ENCODE results near the gene TK1. TPM values are rescaled to one million over a fixed set of nuclear protein-coding genes. Genes with fewer than 3 reads are reported as not detected.

TK1 gene
- total RNA-seq, 1 experiment from 2014 or later, result 153 TPM

DNA sequence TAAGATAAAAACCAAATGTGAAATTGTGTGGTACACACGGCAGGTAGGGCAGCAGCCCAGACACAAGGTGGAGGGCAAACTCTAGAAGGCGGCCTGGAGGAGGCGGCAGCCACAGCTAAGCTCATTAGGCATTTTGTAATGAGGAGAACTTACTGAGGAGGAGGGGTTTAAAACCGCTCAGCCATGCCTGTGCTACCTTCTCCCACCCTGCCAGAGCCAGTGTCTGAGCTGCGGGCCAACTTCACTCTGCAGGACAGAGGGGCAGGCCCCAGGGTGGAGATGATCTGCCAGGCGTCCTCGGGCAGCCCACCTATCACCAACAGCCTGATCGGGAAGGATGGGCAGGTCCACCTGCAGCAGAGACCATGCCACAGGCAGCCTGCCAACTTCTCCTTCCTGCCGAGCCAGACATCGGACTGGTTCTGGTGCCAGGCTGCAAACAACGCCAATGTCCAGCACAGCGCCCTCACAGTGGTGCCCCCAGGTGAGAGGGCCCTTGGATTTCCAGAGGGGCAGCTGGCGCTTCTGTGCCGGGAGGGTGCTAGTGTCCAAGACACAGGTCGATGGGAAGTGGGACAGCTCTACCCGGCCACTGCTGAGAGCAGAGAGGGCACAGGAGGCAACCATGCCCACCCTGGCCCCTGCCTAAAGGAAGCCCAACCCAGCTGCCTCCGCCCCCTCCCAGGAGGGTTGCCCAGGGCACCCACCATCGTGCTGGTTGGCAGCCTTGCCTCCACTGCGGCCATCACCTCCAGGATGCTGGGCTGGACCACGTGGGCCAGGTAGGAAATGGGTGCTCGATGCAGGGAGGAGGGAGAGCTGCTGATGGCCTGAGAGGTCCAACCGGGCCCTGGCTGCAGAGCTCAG, 22.7 kb downstream of the TK1 start:
- ChIA-PET POLR2A (interaction anchor here (1.1 kb wide), 1 partner anchor 20 kb away, joined by 3 read pairs; no protein-coding TSS in a partner anchor), CTCF (no interaction called here)
- BruUV-seq (replicated peaks), result no TSS peak
- in situ Hi-C loops (cut with HindIII; ENCODE audit: low pct_unique_long_range_greater_than_20kb, low sequenced_read_pairs), result no loop called here
- TF ChIP-seq, protein P1, sequence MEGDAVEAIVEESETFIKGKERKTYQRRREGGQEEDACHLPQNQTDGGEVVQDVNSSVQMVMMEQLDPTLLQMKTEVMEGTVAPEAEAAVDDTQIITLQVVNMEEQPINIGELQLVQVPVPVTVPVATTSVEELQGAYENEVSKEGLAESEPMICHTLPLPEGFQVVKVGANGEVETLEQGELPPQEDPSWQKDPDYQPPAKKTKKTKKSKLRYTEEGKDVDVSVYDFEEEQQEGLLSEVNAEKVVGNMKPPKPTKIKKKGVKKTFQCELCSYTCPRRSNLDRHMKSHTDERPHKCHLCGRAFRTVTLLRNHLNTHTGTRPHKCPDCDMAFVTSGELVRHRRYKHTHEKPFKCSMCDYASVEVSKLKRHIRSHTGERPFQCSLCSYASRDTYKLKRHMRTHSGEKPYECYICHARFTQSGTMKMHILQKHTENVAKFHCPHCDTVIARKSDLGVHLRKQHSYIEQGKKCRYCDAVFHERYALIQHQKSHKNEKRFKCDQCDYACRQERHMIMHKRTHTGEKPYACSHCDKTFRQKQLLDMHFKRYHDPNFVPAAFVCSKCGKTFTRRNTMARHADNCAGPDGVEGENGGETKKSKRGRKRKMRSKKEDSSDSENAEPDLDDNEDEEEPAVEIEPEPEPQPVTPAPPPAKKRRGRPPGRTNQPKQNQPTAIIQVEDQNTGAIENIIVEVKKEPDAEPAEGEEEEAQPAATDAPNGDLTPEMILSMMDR (IDR thresholded peaks at IDR 0.05), result no peak
- TF ChIP-seq POLR2AphosphoS5 (IDR thresholded peaks at IDR 0.05; ENCODE audit: low read depth, low read length) (no peak), SIN3A (IDR thresholded peaks at IDR 0.05; ENCODE audit: borderline replicate concordance, insufficient read depth, low read depth, low read length) (no peak), TCF7L2 (IDR thresholded peaks at IDR 0.05; ENCODE audit: low read depth, low read length) (no peak)
- TF ChIP-seq, protein P2, sequence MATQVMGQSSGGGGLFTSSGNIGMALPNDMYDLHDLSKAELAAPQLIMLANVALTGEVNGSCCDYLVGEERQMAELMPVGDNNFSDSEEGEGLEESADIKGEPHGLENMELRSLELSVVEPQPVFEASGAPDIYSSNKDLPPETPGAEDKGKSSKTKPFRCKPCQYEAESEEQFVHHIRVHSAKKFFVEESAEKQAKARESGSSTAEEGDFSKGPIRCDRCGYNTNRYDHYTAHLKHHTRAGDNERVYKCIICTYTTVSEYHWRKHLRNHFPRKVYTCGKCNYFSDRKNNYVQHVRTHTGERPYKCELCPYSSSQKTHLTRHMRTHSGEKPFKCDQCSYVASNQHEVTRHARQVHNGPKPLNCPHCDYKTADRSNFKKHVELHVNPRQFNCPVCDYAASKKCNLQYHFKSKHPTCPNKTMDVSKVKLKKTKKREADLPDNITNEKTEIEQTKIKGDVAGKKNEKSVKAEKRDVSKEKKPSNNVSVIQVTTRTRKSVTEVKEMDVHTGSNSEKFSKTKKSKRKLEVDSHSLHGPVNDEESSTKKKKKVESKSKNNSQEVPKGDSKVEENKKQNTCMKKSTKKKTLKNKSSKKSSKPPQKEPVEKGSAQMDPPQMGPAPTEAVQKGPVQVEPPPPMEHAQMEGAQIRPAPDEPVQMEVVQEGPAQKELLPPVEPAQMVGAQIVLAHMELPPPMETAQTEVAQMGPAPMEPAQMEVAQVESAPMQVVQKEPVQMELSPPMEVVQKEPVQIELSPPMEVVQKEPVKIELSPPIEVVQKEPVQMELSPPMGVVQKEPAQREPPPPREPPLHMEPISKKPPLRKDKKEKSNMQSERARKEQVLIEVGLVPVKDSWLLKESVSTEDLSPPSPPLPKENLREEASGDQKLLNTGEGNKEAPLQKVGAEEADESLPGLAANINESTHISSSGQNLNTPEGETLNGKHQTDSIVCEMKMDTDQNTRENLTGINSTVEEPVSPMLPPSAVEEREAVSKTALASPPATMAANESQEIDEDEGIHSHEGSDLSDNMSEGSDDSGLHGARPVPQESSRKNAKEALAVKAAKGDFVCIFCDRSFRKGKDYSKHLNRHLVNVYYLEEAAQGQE (IDR thresholded peaks at IDR 0.05; ENCODE audit: insufficient read depth in 1 of 2, low read depth in 2 of 2, low read length in 1 of 2), result no peak
- no peaks in the 10 kb centered on the region for H3K27me3 ChIP-seq (ENCODE audit: control insufficient read depth, insufficient read depth, low read length)
- no peaks in the 10 kb centered on the region for H3K9me3 ChIP-seq (ENCODE audit: control insufficient read depth, insufficient read depth, low read depth, low read length)
- ATAC-seq (no peak), DNase-seq (ENCODE audit: low read depth, low spot score) (no peak)
- H3K27ac ChIP-seq (ENCODE audit: low read length), result no peak overlapping the region
- H3K4me1 ChIP-seq (ENCODE audit: control insufficient read depth, insufficient read depth, low read length), result no peaks in the 10 kb centered on the region
- intact Hi-C loops (cut with micrococcal nuclease; ENCODE audit: unreplicated experiment), result no loop called here
- H3K4me3 ChIP-seq (ENCODE audit: low read depth in 2 of 2, low read length in 2 of 2), result no peak overlapping the region
- H3K36me3 ChIP-seq (ENCODE audit: control insufficient read depth, insufficient read depth, low read length), result no peaks in the 10 kb centered on the region

DNA sequence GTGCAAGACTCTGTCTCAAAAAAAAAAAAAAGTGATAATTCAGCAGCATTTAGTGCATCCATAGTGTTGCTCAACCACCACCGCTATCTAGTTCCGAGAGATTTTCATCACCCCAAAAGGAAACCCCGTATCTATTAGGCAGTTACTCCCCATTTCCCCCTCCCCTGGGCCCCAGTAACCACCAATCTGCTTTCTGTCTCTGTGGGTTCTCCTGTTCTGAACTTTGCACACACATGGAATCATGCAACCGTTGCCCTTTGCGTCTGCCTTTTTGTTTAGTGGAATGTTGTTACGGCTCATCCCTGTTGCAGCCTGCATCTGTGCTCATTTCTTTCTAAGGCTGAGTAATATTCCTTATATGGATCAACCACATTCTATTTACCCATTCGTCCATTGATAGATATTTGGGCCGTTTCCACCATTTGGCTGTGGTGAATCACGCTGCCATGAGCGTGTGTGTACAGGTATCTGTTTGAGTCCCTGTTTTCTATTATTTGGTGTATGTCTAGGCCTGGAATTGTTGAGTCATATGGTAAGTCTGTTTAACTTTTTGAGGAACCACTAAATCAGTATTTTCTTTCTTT, 27.2 kb downstream of the TK1 start:
- no peak for DNase-seq (ENCODE audit: low read depth, low spot score)
- intact Hi-C loops (cut with micrococcal nuclease; ENCODE audit: unreplicated experiment), result no loop called here
- no peak for ATAC-seq
- no TSS peak for BruUV-seq (replicated peaks)
- no peaks in the 10 kb centered on the region for H3K4me1 ChIP-seq (ENCODE audit: control insufficient read depth, insufficient read depth, low read length)
- no peak overlapping the region for H3K27ac ChIP-seq (ENCODE audit: low read length)
- H3K36me3 ChIP-seq (ENCODE audit: control insufficient read depth, insufficient read depth, low read length), result no peaks in the 10 kb centered on the region
- H3K27me3 ChIP-seq (ENCODE audit: control insufficient read depth, insufficient read depth, low read length), result no peaks in the 10 kb centered on the region
- POLR2A ChIA-PET, result no interaction called here
- TF ChIP-seq, protein P2 (IDR thresholded peaks at IDR 0.05; ENCODE audit: insufficient read depth in 1 of 2, low read depth in 2 of 2, low read length in 1 of 2), result no peak
- TF ChIP-seq, protein P1 (IDR thresholded peaks at IDR 0.05), result no peak
- no peak for TF ChIP-seq TCF7L2 (IDR thresholded peaks at IDR 0.05; ENCODE audit: low read depth, low read length)
- TF ChIP-seq POLR2AphosphoS5 (IDR thresholded peaks at IDR 0.05; ENCODE audit: low read depth, low read length), result no peak
- TF ChIP-seq SIN3A (IDR thresholded peaks at IDR 0.05; ENCODE audit: borderline replicate concordance, insufficient read depth, low read depth, low read length), result no peak
- CTCF ChIA-PET, result interaction anchor here (0.7 kb wide), 1 partner anchor 15 kb away, joined by 4 read pairs; no protein-coding TSS in a partner anchor
- in situ Hi-C loops (cut with HindIII; ENCODE audit: low pct_unique_long_range_greater_than_20kb, low sequenced_read_pairs), result no loop called here
- H3K9me3 ChIP-seq (ENCODE audit: control insufficient read depth, insufficient read depth, low read depth, low read length), result no peaks in the 10 kb centered on the region
- no peak overlapping the region for H3K4me3 ChIP-seq (ENCODE audit: low read depth in 2 of 2, low read length in 2 of 2)
